Epithelial cell of proximal tubule (primary cell): ENCODE measurements around the gene DIAPH3. TPM values are rescaled to one million over a fixed set of nuclear protein-coding genes. Genes with fewer than 3 reads are reported as not detected.

Source experiments
- DNase-seq: peaks from one replicate; pipeline ENCODE4 v3.0.0-alpha.2; 2011; ENCODE audit warnings: low read depth
- H3K4me3 ChIP-seq: 2 replicates; pipeline ENCODE4 v1.5.1; 2011; ENCODE audit warnings: low read depth, mild to moderate bottlenecking, low read length
- CTCF ChIP-seq: conservative IDR thresholded peaks from 2 replicates; pipeline ENCODE4 v1.5.1; 2012; ENCODE audit warnings: low read depth, mild to moderate bottlenecking, low read length
- total RNA-seq: library from RNA; depleted of rRNA; stranded (reverse); fragments of >200 nt; gene quantifications from 2 replicates; pipeline ENCODE4 v1.2.3, GENCODE V29; 2015

DIAPH3 gene
- total RNA-seq, 1 donor from 2014 or later, result 48.0 TPM

GRCh38 chr13:60152904-60153303 is 10.8 kb downstream of the DIAPH3 start:
- H3K4me3 ChIP-seq, result no peak overlapping the region
- TF ChIP-seq CTCF, result no peak
- no peak for DNase-seq

DNA sequence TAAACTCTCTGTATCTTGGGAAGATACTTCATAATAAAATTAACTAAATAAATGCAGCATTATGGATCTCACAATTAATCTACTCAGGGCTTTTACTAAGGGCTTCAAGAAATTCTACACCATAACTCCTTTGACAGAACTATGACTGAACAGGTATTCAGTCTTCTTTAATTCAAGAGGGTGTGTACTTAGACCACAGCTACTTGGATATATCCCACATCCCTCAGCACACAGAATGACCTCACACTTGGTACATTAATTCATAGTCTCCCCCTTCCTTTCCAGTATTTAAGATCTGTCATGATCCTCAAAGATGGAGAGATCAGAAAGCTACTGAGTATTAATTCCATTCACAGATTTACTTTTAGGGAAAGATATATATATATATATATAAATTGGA is 11.6 kb downstream of the DIAPH3 start:
- no peak overlapping the region for H3K4me3 ChIP-seq
- DNase-seq, result no peak
- no peak for TF ChIP-seq CTCF

GRCh38 chr13:60150538-60150937 is 13.2 kb downstream of the DIAPH3 start:
- no peak for DNase-seq
- TF ChIP-seq CTCF, result no peak
- no peak overlapping the region for H3K4me3 ChIP-seq

GRCh38 chr13:60148918-60149317 is 14.8 kb downstream of the DIAPH3 start:
- TF ChIP-seq CTCF, result no peak

DNA sequence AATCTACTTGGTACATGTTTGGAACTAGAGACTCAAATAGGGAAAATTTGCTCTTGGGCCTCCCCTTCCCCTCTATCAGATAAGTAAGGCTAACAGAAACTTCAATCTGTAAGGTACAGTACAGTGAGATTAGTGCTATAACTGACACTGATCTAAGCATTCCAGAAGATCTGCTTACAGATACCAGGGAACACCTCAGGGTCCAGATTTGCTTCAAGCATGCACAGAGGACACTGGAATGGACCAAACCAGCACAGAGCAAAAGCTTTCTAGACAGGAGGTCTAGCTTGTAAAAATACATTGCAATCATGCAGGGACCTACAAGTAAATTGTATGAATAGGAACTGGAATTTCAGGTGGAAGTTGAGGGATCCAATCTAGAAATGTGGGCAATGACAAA is 16.4 kb downstream of the DIAPH3 start:
- no peak for TF ChIP-seq CTCF
- H3K4me3 ChIP-seq, result no peak overlapping the region
- DNase-seq, result no peak

More at GRCh38 chr13:60148918-60149317, 14.8 kb downstream of the DIAPH3 start:
- H3K4me3 ChIP-seq, result no peak overlapping the region
- DNase-seq, result no peak

GRCh38 chr13:60146471-60146870 is 17.3 kb downstream of the DIAPH3 start:
- no peak for TF ChIP-seq CTCF
- no peak overlapping the region for H3K4me3 ChIP-seq
- DNase-seq, result no peak

GRCh38 chr13:60143775-60144174 is 20.0 kb downstream of the DIAPH3 start:
- H3K4me3 ChIP-seq, result no peak overlapping the region
- no peak for DNase-seq
- TF ChIP-seq CTCF, result no peak
